NB4 (cell line): Measurements from ENCODE around the gene MIAT.

ENCODE experiments used
- CTCF ChIP-seq: IDR thresholded peaks from one replicate; pipeline ENCODE4 v1.5.1; 2012; ENCODE audit warnings: low read depth, low read length
- MYC ChIP-seq: IDR thresholded peaks from 2 replicates; pipeline ENCODE4 v1.6.1; 2011; ENCODE audit warnings: low read depth, low read length
- POLR2A ChIP-seq: IDR thresholded peaks from 2 replicates; pipeline ENCODE4 v1.6.1; 2011; ENCODE audit warnings: mild to moderate bottlenecking; ENCODE audit not compliant: insufficient read length; ENCODE audit errors: extremely low read depth
- TF ChIP-seq, protein P1 (sequence below): IDR thresholded peaks from 2 replicates; pipeline ENCODE4 v1.6.1; 2011; ENCODE audit warnings: low read depth, low read length

DNA sequence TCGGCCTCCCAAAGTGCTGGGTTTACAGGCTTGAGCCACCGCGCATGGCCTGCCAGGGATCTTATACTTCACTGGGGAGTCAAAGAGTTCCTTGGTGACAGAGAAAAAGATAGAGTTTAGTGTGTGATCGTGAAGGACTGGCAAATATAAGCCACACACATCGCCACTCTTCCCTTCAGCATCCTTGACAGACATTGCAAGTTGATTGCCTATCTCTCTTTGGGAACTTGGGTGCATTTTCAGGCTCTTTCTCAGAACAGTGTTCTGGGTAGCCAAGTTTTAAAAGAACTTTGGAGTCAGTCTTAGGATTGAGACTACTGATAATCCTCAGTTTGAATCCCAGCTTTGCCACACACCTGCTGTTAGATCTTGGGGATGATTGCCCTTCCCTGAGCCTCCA, 19.8 kb downstream of the MIAT start:
- TF ChIP-seq CTCF, result no peak
- TF ChIP-seq MYC, result no peak
- TF ChIP-seq, protein P1, sequence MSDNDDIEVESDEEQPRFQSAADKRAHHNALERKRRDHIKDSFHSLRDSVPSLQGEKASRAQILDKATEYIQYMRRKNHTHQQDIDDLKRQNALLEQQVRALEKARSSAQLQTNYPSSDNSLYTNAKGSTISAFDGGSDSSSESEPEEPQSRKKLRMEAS, result no peak
- no peak for TF ChIP-seq POLR2A
